PFSK-1 (cell line): ENCODE results near the gene TTLL10.

Source experiments
- FOXP2 ChIP-seq: optimal IDR thresholded peaks from 2 replicates; pipeline ENCODE3; 2011; ENCODE audit warnings: borderline replicate concordance, control low read depth, inconsistent platforms; ENCODE audit not compliant: insufficient read depth; ENCODE audit errors: extremely low read length, extremely low read depth
- POLR2AphosphoS5 ChIP-seq: IDR thresholded peaks from 2 replicates; pipeline ENCODE4 v1.6.1; 2012; ENCODE audit warnings: low read depth, mild to moderate bottlenecking, control low read depth, low read length, moderate library complexity
- SIN3A ChIP-seq: IDR thresholded peaks from 2 replicates; pipeline ENCODE4 v1.6.1; 2012; ENCODE audit warnings: mild to moderate bottlenecking, low read length, moderate library complexity, borderline replicate concordance; ENCODE audit not compliant: insufficient read depth
- TAF1 ChIP-seq: IDR thresholded peaks from 2 replicates; pipeline ENCODE4 v1.6.1; 2012; ENCODE audit warnings: low read length, control low read depth, borderline replicate concordance; ENCODE audit not compliant: insufficient read depth
- TF ChIP-seq, protein P1 (sequence below), 2 experiments: IDR thresholded peaks; 2 replicates each; pipeline versions ENCODE4 v1.6.1 to v1.8.0; 2011 to 2012; ENCODE audit warnings: low read depth in 2 of 2, low read length in 2 of 2, control low read depth in 1 of 2, inconsistent platforms in 1 of 2, mild to moderate bottlenecking in 1 of 2, moderate library complexity in 1 of 2; ENCODE audit not compliant: insufficient read depth in 1 of 2

Gene TTLL10

GRCh38 chr1:1236945-1237873 is 63.5 kb downstream of the TTLL10 start:
- no peak; the same call in 1 of the 2 replicates for TF ChIP-seq POLR2AphosphoS5
- TF ChIP-seq, protein P1, sequence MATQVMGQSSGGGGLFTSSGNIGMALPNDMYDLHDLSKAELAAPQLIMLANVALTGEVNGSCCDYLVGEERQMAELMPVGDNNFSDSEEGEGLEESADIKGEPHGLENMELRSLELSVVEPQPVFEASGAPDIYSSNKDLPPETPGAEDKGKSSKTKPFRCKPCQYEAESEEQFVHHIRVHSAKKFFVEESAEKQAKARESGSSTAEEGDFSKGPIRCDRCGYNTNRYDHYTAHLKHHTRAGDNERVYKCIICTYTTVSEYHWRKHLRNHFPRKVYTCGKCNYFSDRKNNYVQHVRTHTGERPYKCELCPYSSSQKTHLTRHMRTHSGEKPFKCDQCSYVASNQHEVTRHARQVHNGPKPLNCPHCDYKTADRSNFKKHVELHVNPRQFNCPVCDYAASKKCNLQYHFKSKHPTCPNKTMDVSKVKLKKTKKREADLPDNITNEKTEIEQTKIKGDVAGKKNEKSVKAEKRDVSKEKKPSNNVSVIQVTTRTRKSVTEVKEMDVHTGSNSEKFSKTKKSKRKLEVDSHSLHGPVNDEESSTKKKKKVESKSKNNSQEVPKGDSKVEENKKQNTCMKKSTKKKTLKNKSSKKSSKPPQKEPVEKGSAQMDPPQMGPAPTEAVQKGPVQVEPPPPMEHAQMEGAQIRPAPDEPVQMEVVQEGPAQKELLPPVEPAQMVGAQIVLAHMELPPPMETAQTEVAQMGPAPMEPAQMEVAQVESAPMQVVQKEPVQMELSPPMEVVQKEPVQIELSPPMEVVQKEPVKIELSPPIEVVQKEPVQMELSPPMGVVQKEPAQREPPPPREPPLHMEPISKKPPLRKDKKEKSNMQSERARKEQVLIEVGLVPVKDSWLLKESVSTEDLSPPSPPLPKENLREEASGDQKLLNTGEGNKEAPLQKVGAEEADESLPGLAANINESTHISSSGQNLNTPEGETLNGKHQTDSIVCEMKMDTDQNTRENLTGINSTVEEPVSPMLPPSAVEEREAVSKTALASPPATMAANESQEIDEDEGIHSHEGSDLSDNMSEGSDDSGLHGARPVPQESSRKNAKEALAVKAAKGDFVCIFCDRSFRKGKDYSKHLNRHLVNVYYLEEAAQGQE (IDR thresholded peaks at IDR 0.05; ENCODE audit: insufficient read depth in 1 of 2, low read depth in 2 of 2, low read length in 2 of 2): no peak
- no peak for TF ChIP-seq TAF1
- no peak for TF ChIP-seq SIN3A
- TF ChIP-seq FOXP2: no peak

DNA sequence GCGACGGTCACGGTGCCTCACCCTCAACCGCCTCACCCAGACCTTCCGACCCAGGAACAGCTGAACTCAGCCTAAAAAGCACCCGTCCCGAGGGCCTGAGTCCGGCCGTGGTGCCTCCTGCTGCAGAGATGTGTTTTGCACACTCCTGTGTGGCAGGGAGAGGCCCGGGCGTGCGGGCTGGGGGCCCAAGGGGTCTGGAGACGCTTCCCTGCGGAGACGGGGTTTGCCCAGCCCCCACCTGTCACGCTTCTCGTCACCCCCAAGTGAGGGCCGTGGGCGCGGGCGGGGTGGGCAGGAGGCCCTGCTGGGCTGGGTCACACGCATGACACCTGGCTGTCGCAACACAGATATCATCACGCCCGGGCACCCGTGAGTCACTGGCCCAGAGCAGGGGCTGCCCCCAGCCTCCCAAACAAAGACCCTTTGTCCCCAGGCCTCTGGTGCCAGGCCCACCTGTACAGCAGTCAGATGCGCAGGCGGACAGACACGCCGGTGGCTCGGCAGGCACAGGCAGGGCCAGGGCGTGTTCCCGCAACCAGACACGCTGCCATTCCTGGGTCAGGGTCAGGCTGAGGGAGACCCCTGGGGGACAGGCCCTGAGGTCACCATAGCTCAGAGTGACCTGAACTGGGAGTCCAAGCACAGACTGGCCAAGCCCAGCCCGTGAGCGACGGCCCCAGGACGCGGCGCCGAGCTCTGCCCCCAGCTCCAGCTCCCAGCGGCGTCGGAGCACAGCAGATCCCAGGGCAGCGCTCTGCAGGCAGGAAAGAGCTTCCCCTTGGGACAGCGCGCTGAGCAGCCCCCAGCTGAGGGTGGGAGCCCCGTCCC is 64.4 kb downstream of the TTLL10 start:
- TF ChIP-seq SIN3A (no peak), TAF1 (no peak), FOXP2 (no peak), POLR2AphosphoS5 (no peak)
- TF ChIP-seq, protein P1 (IDR thresholded peaks at IDR 0.05; ENCODE audit: insufficient read depth in 1 of 2, low read depth in 2 of 2, low read length in 2 of 2): no peak

GRCh38 chr1:1238702-1239178 is 65.1 kb downstream of the TTLL10 start:
- TF ChIP-seq FOXP2 (no peak), TAF1 (no peak), SIN3A (no peak), POLR2AphosphoS5 (no peak)
- TF ChIP-seq, protein P1 (IDR thresholded peaks at IDR 0.05; ENCODE audit: insufficient read depth in 1 of 2, low read depth in 2 of 2, low read length in 2 of 2): no peak

- TF ChIP-seq, protein P1 (IDR thresholded peaks at IDR 0.05; ENCODE audit: insufficient read depth in 1 of 2, low read depth in 2 of 2, low read length in 2 of 2): no peak
- TF ChIP-seq FOXP2 (no peak), SIN3A (no peak), POLR2AphosphoS5 (no peak), TAF1 (no peak)
Measured at GRCh38 chr1:1239227-1239613, 65.5 kb downstream of the TTLL10 start.
